Hepatocyte (in vitro differentiated cells): ENCODE measurements around the gene DAAM2.

Experiments used
- EZH2 ChIP-seq: fragments of 200-600 bp; sonication (generic); IDR thresholded peaks from 2 replicates; pipeline ENCODE4 v1.6.1; 2016; ENCODE audit warnings: antibody characterized with exemption, mild to moderate bottlenecking, borderline replicate concordance
- EZH2phosphoT487 ChIP-seq: fragments of 200-600 bp; sonication (generic); IDR thresholded peaks from one replicate; pipeline ENCODE4 v1.6.1; 2018; ENCODE audit warnings: antibody characterized with exemption, mild to moderate bottlenecking, low read depth, moderate library complexity; ENCODE audit not compliant: unreplicated experiment, severe bottlenecking
- TF ChIP-seq, protein P1 (sequence below): fragments of 200-600 bp; sonication (generic); IDR thresholded peaks from 2 replicates; pipeline ENCODE4 v1.5.1; 2016; ENCODE audit warnings: antibody characterized with exemption, mild to moderate bottlenecking; ENCODE audit not compliant: poor library complexity

GRCh38 chr6:39829331-39829730, 37.2 kb downstream of the DAAM2 start:
- TF ChIP-seq, protein P1, sequence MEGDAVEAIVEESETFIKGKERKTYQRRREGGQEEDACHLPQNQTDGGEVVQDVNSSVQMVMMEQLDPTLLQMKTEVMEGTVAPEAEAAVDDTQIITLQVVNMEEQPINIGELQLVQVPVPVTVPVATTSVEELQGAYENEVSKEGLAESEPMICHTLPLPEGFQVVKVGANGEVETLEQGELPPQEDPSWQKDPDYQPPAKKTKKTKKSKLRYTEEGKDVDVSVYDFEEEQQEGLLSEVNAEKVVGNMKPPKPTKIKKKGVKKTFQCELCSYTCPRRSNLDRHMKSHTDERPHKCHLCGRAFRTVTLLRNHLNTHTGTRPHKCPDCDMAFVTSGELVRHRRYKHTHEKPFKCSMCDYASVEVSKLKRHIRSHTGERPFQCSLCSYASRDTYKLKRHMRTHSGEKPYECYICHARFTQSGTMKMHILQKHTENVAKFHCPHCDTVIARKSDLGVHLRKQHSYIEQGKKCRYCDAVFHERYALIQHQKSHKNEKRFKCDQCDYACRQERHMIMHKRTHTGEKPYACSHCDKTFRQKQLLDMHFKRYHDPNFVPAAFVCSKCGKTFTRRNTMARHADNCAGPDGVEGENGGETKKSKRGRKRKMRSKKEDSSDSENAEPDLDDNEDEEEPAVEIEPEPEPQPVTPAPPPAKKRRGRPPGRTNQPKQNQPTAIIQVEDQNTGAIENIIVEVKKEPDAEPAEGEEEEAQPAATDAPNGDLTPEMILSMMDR: no peak
- TF ChIP-seq EZH2phosphoT487 (no peak), EZH2 (no peak)
